ENCODE measurements around the gene LCN1. TPM values are rescaled to one million over a fixed set of nuclear protein-coding genes. Genes with fewer than 3 reads are reported as not detected.

LCN1 gene
- polyA plus RNA-seq, 1 donor from 2014 or later, result not detected

GRCh38 chr9:135554718-135555117 is 33.5 kb downstream of the LCN1 start:
- no peak overlapping the region for H3K4me2 ChIP-seq (ENCODE audit: low read length)
- H2AFZ ChIP-seq (ENCODE audit: low read depth, low read length), result no peak overlapping the region
- H3K27me3 ChIP-seq (ENCODE audit: insufficient read depth, low read depth, low read length), result no peaks in the 10 kb centered on the region
- H3K9me3 ChIP-seq (ENCODE audit: low read length), result no peaks in the 10 kb centered on the region
- H3F3A ChIP-seq (ENCODE audit: insufficient read depth, low read length, poor library complexity, severe bottlenecking), result no peaks in the 10 kb centered on the region
- H4K20me1 ChIP-seq (ENCODE audit: insufficient read depth), result no peaks in the 10 kb centered on the region
- no peak overlapping the region for H3K4me3 ChIP-seq (ENCODE audit: low read length)
- no peak overlapping the region for H3K9ac ChIP-seq (ENCODE audit: low read length)
- no peaks in the 10 kb centered on the region for H3K36me3 ChIP-seq (ENCODE audit: insufficient read depth, low read length)
- no peak for TF ChIP-seq MXI1 (conservative IDR thresholded peaks at IDR 0.05; ENCODE audit: poor library complexity, severe bottlenecking)
- TF ChIP-seq SMC3 (conservative IDR thresholded peaks at IDR 0.05; ENCODE audit: poor library complexity), result no peak
- no peak for TF ChIP-seq EZH2 (IDR thresholded peaks at IDR 0.05; ENCODE audit: borderline replicate concordance, insufficient read depth, low read length, poor library complexity, severe bottlenecking)
- TF ChIP-seq TAF1 (IDR thresholded peaks at IDR 0.05; ENCODE audit: low read depth), result no peak
- TF ChIP-seq CTCF (IDR thresholded peaks at IDR 0.05; ENCODE audit: poor library complexity, severe bottlenecking), result no peak
- no peak for TF ChIP-seq POLR2AphosphoS5 (IDR thresholded peaks at IDR 0.05)
- no peak for TF ChIP-seq REST (IDR thresholded peaks at IDR 0.05; ENCODE audit: borderline replicate concordance)
- no peak for TF ChIP-seq EP300 (conservative IDR thresholded peaks at IDR 0.05; ENCODE audit: poor library complexity, severe bottlenecking)
- TF ChIP-seq RAD21 (conservative IDR thresholded peaks at IDR 0.05), result no peak
- no peaks in the 10 kb centered on the region for H3K9me2 ChIP-seq (ENCODE audit: insufficient read depth, low read length)
- H3K27ac ChIP-seq (ENCODE audit: low read length), result no peak overlapping the region
- no peaks in the 10 kb centered on the region for H3K79me2 ChIP-seq (replicated peaks; ENCODE audit: insufficient read depth, low read length)

- no peaks in the 10 kb centered on the region for H3K79me2 ChIP-seq (replicated peaks; ENCODE audit: insufficient read depth, low read length)
Observed at GRCh38 chr9:135555203-135555602, 34.0 kb downstream of the LCN1 start.

More at GRCh38 chr9:135555203-135555602, 34.0 kb downstream of the LCN1 start:
- Histone ChIP-seq H4K20me1 (ENCODE audit: insufficient read depth) (no peaks in the 10 kb centered on the region), H3F3A (ENCODE audit: insufficient read depth, low read length, poor library complexity, severe bottlenecking) (no peaks in the 10 kb centered on the region), H3K4me3 (ENCODE audit: low read length) (no peak overlapping the region), H3K27me3 (ENCODE audit: insufficient read depth, low read depth, low read length) (no peaks in the 10 kb centered on the region), H2AFZ (ENCODE audit: low read depth, low read length) (no peak overlapping the region), H3K27ac (ENCODE audit: low read length) (no peak overlapping the region), H3K4me2 (ENCODE audit: low read length) (no peak overlapping the region), H3K9ac (ENCODE audit: low read length) (no peak overlapping the region), H3K9me3 (ENCODE audit: low read length) (no peaks in the 10 kb centered on the region), H3K36me3 (ENCODE audit: insufficient read depth, low read length) (no peaks in the 10 kb centered on the region), H3K9me2 (ENCODE audit: insufficient read depth, low read length) (no peaks in the 10 kb centered on the region)
- TF ChIP-seq CTCF (IDR thresholded peaks at IDR 0.05; ENCODE audit: poor library complexity, severe bottlenecking), result no peak
- no peak for TF ChIP-seq SMC3 (conservative IDR thresholded peaks at IDR 0.05; ENCODE audit: poor library complexity)
- no peak for TF ChIP-seq POLR2AphosphoS5 (IDR thresholded peaks at IDR 0.05)
- TF ChIP-seq TAF1 (IDR thresholded peaks at IDR 0.05; ENCODE audit: low read depth), result no peak
- TF ChIP-seq RAD21 (conservative IDR thresholded peaks at IDR 0.05), result no peak
- no peak for TF ChIP-seq MXI1 (conservative IDR thresholded peaks at IDR 0.05; ENCODE audit: poor library complexity, severe bottlenecking)
- TF ChIP-seq EZH2 (IDR thresholded peaks at IDR 0.05; ENCODE audit: borderline replicate concordance, insufficient read depth, low read length, poor library complexity, severe bottlenecking), result no peak
- no peak for TF ChIP-seq EP300 (conservative IDR thresholded peaks at IDR 0.05; ENCODE audit: poor library complexity, severe bottlenecking)
- TF ChIP-seq REST (IDR thresholded peaks at IDR 0.05; ENCODE audit: borderline replicate concordance), result no peak

Data from neural cell (in vitro differentiated cells).